HepG2 (cell line): ENCODE data around the gene PRR14. TPM values are rescaled to one million over a fixed set of nuclear protein-coding genes. Genes with fewer than 3 reads are reported as not detected.
A peak's percentile ranks its signal among the peaks of the same experiment; 100 is the strongest.

Experiments
- AHR ChIP-seq: IDR thresholded peaks from 2 replicates; pipeline ENCODE4 v1.6.1; 2018; ENCODE audit warnings: missing genetic modification reagents, missing compliant biosample characterization
- CAMTA2 ChIP-seq: sonication (generic); formaldehyde crosslinking; IDR thresholded peaks from 2 replicates; pipeline ENCODE4 v1.4.0; 2020; ENCODE audit warnings: mild to moderate bottlenecking, missing genetic modification reagents, borderline replicate concordance
- CCAR2 ChIP-seq: fragments of 200-400 bp; formaldehyde crosslinking; optimal IDR thresholded peaks from 2 replicates; pipeline ENCODE3; 2018; ENCODE audit warnings: low read depth, mild to moderate bottlenecking, low read length, moderate library complexity
- CHD4 ChIP-seq: fragments of 200-600 bp; sonication (generic); IDR thresholded peaks from 2 replicates; pipeline ENCODE4 v1.7.0; 2017; ENCODE audit warnings: mild to moderate bottlenecking, low read length, borderline replicate concordance
- FOXJ3 ChIP-seq: sonication (generic); formaldehyde crosslinking; IDR thresholded peaks from 2 replicates; pipeline ENCODE4 v1.4.0; 2020; ENCODE audit warnings: missing genetic modification reagents, mild to moderate bottlenecking, borderline replicate concordance
- HCFC1 ChIP-seq: fragments of 150-350 bp; IDR thresholded peaks from 2 replicates; pipeline ENCODE4 v1.6.1; 2014; ENCODE audit warnings: low read depth, low read length
- HNF4A ChIP-seq: sonication (generic); formaldehyde crosslinking; IDR thresholded peaks from 2 replicates; pipeline ENCODE4 v1.4.0; 2020; ENCODE audit warnings: missing genetic modification reagents
- HNF4G ChIP-seq, 2 experiments: sonication (generic) in 1 of 2; formaldehyde crosslinking in 1 of 2; IDR thresholded peaks; 2 replicates each; pipeline versions ENCODE4 v1.4.0 to v1.6.1; 2011 to 2020; ENCODE audit warnings: borderline replicate concordance in 2 of 2, low read depth in 2 of 2, mild to moderate bottlenecking in 2 of 2, low read length in 1 of 2, missing genetic modification reagents in 1 of 2, moderate library complexity in 1 of 2
- HNRNPLL ChIP-seq: fragments of 200-400 bp; formaldehyde crosslinking; IDR thresholded peaks from 2 replicates; pipeline ENCODE4 v1.6.1; 2017; ENCODE audit warnings: mild to moderate bottlenecking, low read depth, low read length; ENCODE audit not compliant: poor library complexity, severe bottlenecking
- IRX3 ChIP-seq: sonication (generic); formaldehyde crosslinking; IDR thresholded peaks from 2 replicates; pipeline ENCODE4 v1.8.1; 2023; ENCODE audit warnings: mild to moderate bottlenecking, low read depth, missing genetic modification reagents, borderline replicate concordance
- JARID2 ChIP-seq: sonication (generic); formaldehyde crosslinking; IDR thresholded peaks from 2 replicates; pipeline ENCODE4 v1.8.1; 2023; ENCODE audit warnings: missing genetic modification reagents, inconsistent platforms; ENCODE audit not compliant: insufficient replicate concordance
- LCORL ChIP-seq, 2 experiments: fragments of 450-650 bp in 1 of 2; sonication (generic) in 1 of 2; formaldehyde crosslinking in 1 of 2; IDR thresholded peaks; 2 replicates each; pipeline versions ENCODE4 v1.5.0 to v1.6.1; 2017 to 2020; ENCODE audit warnings: antibody characterized with exemption in 1 of 2, missing genetic modification reagents in 1 of 2
- MATR3 ChIP-seq: sonication (generic); formaldehyde crosslinking; IDR thresholded peaks from 2 replicates; pipeline ENCODE4 v1.4.0; 2020; ENCODE audit warnings: missing genetic modification reagents
- NFRKB ChIP-seq: fragments of 450-650 bp; IDR thresholded peaks from 2 replicates; pipeline ENCODE4 v1.6.1; 2017
- PAF1 ChIP-seq: IDR thresholded peaks from 2 replicates; pipeline ENCODE4 v1.6.1; 2016; ENCODE audit warnings: missing genetic modification reagents, missing compliant biosample characterization
- PCBP2 ChIP-seq: fragments of 200-400 bp; formaldehyde crosslinking; optimal IDR thresholded peaks from 2 replicates; pipeline ENCODE3; 2018; ENCODE audit warnings: low read length, low read depth; ENCODE audit not compliant: poor library complexity, severe bottlenecking
- POGZ ChIP-seq: sonication (generic); formaldehyde crosslinking; IDR thresholded peaks from 2 replicates; pipeline ENCODE4 v1.4.0; 2020; ENCODE audit warnings: mild to moderate bottlenecking, missing genetic modification reagents
- RORA ChIP-seq: sonication (generic); formaldehyde crosslinking; IDR thresholded peaks from 2 replicates; pipeline ENCODE4 v1.5.0; 2020; ENCODE audit warnings: mild to moderate bottlenecking, missing genetic modification reagents, moderate library complexity
- SP5 ChIP-seq: IDR thresholded peaks from 2 replicates; pipeline ENCODE4 v1.6.1; 2016; ENCODE audit warnings: low read depth, borderline replicate concordance
- TBL1XR1 ChIP-seq: fragments of 150-350 bp; IDR thresholded peaks from 2 replicates; pipeline ENCODE4 v1.6.1; 2014; ENCODE audit warnings: borderline replicate concordance, low read length; ENCODE audit not compliant: partially characterized antibody
- ZNF142 ChIP-seq: sonication (generic); formaldehyde crosslinking; IDR thresholded peaks from 2 replicates; pipeline ENCODE4 v1.4.0; 2020; ENCODE audit warnings: missing genetic modification reagents
- ZNF17 ChIP-seq: sonication (generic); formaldehyde crosslinking; IDR thresholded peaks from 2 replicates; pipeline ENCODE4 v1.5.0; 2020; ENCODE audit warnings: mild to moderate bottlenecking, missing genetic modification reagents
- ZNF501 ChIP-seq: sonication (generic); formaldehyde crosslinking; IDR thresholded peaks from 2 replicates; pipeline ENCODE4 v1.5.1; 2020; ENCODE audit warnings: mild to moderate bottlenecking, moderate library complexity, missing genetic modification reagents
- ZNF75D ChIP-seq: sonication (generic); formaldehyde crosslinking; IDR thresholded peaks from 2 replicates; pipeline ENCODE4 v1.8.1; 2023; ENCODE audit warnings: missing genetic modification reagents, mild to moderate bottlenecking, borderline replicate concordance
- ZNF879 ChIP-seq: sonication (generic); formaldehyde crosslinking; IDR thresholded peaks from 2 replicates; pipeline ENCODE4 v1.8.1; 2023; ENCODE audit warnings: missing genetic modification reagents
- polyA plus RNA-seq, 8 experiments: library from polyadenylated mRNA; depleted of rRNA in 3 of 8; stranded (reverse) in 7 of 8; unstranded in 1 of 8; fragments of >200 nt; fragmentation: Illumina TruSeq in 4 of 8; extraction: Trizol in 4 of 8; gene quantifications; 2 replicates each; pipeline versions ENCODE4 v1.2.1 to v1.2.3, GENCODE V29; 2011 to 2016; ENCODE audit warnings: low read depth in 4 of 8, missing spikeins in 1 of 8, mixed read lengths in 1 of 8; ENCODE audit not compliant: insufficient read depth in 1 of 8
- total RNA-seq, 5 experiments: library from RNA; depleted of rRNA; stranded (reverse); fragments of >200 nt; fragmentation: Illumina TruSeq; extraction: Trizol; gene quantifications; 2 replicates each; pipeline ENCODE4 v1.2.3, GENCODE V29; 2016; ENCODE audit warnings: low read depth in 1 of 5

The PRR14 gene
- total and polyA plus RNA-seq, 2 of the 13 experiments (the other 11 are each of a cell fraction or from before 2014, with no cell fraction given): 8.4 to 11.0 TPM

- TF ChIP-seq IRX3 (no peak; the same call in 1 of the 2 replicates), HNF4A (no peak), HCFC1 (peak; percentile 92), ZNF879 (no peak), ZNF501 (CRISPR knock-in tag) (peak; percentile 41; the same call in 1 of the 2 replicates), NFRKB (peak; percentile 82), CCAR2 (peak; percentile 39), PAF1 (CRISPR knock-in tag) (no peak), ZNF75D (CRISPR knock-in tag) (no peak), POGZ (peak; percentile 94), HNF4G (IDR thresholded peaks at IDR 0.05; ENCODE audit: borderline replicate concordance, low read depth, low read length) (no peak), HNF4G (CRISPR knock-in tag; IDR thresholded peaks at IDR 0.05; ENCODE audit: borderline replicate concordance, low read depth) (no peak), PCBP2 (peak; percentile 14), ZNF142 (no peak), FOXJ3 (CRISPR knock-in tag) (no peak), ZNF17 (CRISPR knock-in tag) (no peak), JARID2 (CRISPR knock-in tag) (peak; percentile 9), MATR3 (CRISPR knock-in tag) (no peak), SP5 (CRISPR knock-in tag) (peak; percentile 61; the same call in 1 of the 2 replicates), RORA (CRISPR knock-in tag) (no peak), LCORL (IDR thresholded peaks at IDR 0.05) (no peak), LCORL (CRISPR knock-in tag; IDR thresholded peaks at IDR 0.05) (peak; percentile 65; the same call in 1 of the 2 replicates), CHD4 (0 out of 2 replicates have a peak, but pooled peaks have one; percentile 47), HNRNPLL (peak; percentile 91), CAMTA2 (CRISPR knock-in tag) (peak; percentile 81; the same call in 1 of the 2 replicates), TBL1XR1 (no peak), AHR (CRISPR knock-in tag) (no peak)
Measured at GRCh38 chr16:30650369-30651123, at the start of gene PRR14 (continued).
